ENCODE data around the gene PRKN.

PRKN gene

DNA sequence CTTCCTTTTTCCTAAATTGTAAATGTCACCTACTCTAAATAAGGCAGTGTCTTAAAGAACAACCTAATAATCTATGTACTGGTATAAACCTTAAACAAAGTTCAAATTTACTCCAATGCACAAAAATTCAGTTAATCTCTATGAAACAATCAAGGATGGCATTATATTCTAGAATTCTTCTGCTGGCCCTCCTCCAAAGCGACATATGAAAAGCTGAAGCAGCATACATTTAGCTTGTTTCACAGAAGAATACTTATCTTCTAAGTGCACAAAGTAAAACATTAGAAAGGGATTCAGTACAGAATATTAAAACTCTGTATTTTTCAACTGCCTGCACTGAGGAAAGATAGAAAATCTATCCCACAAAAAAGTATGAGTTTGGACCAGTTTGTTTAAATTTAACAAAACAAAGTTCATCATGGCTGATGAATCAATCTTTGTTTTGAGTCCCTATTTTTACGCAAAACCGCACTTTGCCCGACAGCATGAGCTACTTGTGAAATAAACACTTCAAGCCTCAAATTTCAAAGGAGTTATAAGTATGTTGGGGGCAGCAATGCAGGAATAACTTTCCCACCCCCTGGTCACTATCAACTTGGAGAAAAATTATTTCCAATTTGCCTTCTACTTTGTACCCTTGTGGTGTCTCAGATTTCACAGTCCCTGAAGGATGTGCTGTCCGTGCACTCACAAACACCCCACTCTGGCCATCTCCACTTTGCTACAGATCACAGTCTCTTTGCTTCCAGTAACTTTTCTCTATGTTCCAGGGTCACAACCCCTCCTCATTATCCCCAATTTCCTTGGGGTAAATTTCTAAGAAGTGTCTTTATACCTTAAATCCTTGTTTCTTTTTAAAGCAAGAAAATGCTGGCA, 238.2 kb downstream of the PRKN start:
- no peak for ATAC-seq
- no peak for TF ChIP-seq ZNF565 (CRISPR knock-in tag; conservative IDR thresholded peaks at IDR 0.05; ENCODE audit: low read depth)
- TF ChIP-seq, protein P1, sequence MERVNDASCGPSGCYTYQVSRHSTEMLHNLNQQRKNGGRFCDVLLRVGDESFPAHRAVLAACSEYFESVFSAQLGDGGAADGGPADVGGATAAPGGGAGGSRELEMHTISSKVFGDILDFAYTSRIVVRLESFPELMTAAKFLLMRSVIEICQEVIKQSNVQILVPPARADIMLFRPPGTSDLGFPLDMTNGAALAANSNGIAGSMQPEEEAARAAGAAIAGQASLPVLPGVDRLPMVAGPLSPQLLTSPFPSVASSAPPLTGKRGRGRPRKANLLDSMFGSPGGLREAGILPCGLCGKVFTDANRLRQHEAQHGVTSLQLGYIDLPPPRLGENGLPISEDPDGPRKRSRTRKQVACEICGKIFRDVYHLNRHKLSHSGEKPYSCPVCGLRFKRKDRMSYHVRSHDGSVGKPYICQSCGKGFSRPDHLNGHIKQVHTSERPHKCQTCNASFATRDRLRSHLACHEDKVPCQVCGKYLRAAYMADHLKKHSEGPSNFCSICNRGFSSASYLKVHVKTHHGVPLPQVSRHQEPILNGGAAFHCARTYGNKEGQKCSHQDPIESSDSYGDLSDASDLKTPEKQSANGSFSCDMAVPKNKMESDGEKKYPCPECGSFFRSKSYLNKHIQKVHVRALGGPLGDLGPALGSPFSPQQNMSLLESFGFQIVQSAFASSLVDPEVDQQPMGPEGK (CRISPR knock-in tag; IDR thresholded peaks at IDR 0.05; ENCODE audit: borderline replicate concordance) = no peak
- TF ChIP-seq, protein P2, sequence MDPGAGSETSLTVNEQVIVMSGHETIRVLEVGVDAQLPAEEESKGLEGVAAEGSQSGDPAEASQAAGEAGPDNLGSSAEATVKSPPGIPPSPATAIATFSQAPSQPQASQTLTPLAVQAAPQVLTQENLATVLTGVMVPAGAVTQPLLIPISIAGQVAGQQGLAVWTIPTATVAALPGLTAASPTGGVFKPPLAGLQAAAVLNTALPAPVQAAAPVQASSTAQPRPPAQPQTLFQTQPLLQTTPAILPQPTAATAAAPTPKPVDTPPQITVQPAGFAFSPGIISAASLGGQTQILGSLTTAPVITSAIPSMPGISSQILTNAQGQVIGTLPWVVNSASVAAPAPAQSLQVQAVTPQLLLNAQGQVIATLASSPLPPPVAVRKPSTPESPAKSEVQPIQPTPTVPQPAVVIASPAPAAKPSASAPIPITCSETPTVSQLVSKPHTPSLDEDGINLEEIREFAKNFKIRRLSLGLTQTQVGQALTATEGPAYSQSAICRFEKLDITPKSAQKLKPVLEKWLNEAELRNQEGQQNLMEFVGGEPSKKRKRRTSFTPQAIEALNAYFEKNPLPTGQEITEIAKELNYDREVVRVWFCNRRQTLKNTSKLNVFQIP (CRISPR knock-in tag; IDR thresholded peaks at IDR 0.05; ENCODE audit: borderline replicate concordance, low read depth) = no peak
- TF ChIP-seq ISL1 (CRISPR knock-in tag; IDR thresholded peaks at IDR 0.05) = no peak
- TF ChIP-seq ZNF70 (CRISPR knock-in tag; IDR thresholded peaks at IDR 0.05) = no peak
- TF ChIP-seq, protein P3, sequence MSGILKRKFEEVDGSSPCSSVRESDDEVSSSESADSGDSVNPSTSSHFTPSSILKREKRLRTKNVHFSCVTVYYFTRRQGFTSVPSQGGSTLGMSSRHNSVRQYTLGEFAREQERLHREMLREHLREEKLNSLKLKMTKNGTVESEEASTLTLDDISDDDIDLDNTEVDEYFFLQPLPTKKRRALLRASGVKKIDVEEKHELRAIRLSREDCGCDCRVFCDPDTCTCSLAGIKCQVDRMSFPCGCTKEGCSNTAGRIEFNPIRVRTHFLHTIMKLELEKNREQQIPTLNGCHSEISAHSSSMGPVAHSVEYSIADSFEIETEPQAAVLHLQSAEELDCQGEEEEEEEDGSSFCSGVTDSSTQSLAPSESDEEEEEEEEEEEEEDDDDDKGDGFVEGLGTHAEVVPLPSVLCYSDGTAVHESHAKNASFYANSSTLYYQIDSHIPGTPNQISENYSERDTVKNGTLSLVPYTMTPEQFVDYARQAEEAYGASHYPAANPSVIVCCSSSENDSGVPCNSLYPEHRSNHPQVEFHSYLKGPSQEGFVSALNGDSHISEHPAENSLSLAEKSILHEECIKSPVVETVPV (CRISPR knock-in tag; IDR thresholded peaks at IDR 0.05) = no peak
- TF ChIP-seq ESRRG (CRISPR knock-in tag; IDR thresholded peaks at IDR 0.05) = no peak
- no peak for TF ChIP-seq ZC3H10 (CRISPR knock-in tag; IDR thresholded peaks at IDR 0.05)
- TF ChIP-seq PPARA (CRISPR knock-in tag; IDR thresholded peaks at IDR 0.05; ENCODE audit: borderline replicate concordance) = no peak
- no peak for TF ChIP-seq SNAI2 (CRISPR knock-in tag; IDR thresholded peaks at IDR 0.05)
- TF ChIP-seq ARNTL (CRISPR knock-in tag; IDR thresholded peaks at IDR 0.05; ENCODE audit: borderline replicate concordance, low read depth) = no peak
- TF ChIP-seq OSR1 (CRISPR knock-in tag; IDR thresholded peaks at IDR 0.05) = no peak

DNA sequence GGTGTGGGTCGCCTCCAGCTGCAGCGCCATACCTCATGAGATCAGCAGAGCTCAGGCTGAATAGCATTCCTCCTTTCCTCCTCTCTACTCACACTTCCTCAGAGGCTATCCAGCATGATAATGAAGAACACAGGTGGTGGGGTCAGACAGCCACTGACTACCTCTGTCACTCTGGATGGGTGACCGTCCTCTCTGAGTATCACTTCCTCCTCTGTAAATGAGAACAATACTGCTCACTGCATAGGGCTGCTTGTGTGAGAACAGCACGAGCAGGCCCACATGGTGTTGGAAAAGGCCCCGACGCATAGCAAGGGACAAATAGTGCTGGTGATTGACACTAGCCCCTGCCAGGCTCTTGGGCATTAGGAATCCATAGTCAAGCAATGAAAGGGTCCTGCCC, 239.1 kb downstream of the PRKN start:
- ATAC-seq = no peak
- no peak for TF ChIP-seq SNAI2 (CRISPR knock-in tag; IDR thresholded peaks at IDR 0.05)
- TF ChIP-seq ZFP30 (CRISPR knock-in tag; IDR thresholded peaks at IDR 0.05) = no peak
- no peak for TF ChIP-seq CSDC2 (CRISPR knock-in tag; IDR thresholded peaks at IDR 0.05)
- TF ChIP-seq OSR1 (CRISPR knock-in tag; IDR thresholded peaks at IDR 0.05) = no peak
- TF ChIP-seq ZNF565 (CRISPR knock-in tag; conservative IDR thresholded peaks at IDR 0.05; ENCODE audit: low read depth) = no peak
- no peak for TF ChIP-seq TCF4 (CRISPR knock-in tag; IDR thresholded peaks at IDR 0.05; ENCODE audit: borderline replicate concordance)
- TF ChIP-seq ESRRG (CRISPR knock-in tag; IDR thresholded peaks at IDR 0.05) = no peak
- TF ChIP-seq TOX (CRISPR knock-in tag; IDR thresholded peaks at IDR 0.05; ENCODE audit: borderline replicate concordance) = no peak
- TF ChIP-seq, protein P1 (CRISPR knock-in tag; IDR thresholded peaks at IDR 0.05; ENCODE audit: borderline replicate concordance) = no peak
- no peak for TF ChIP-seq PPARA (CRISPR knock-in tag; IDR thresholded peaks at IDR 0.05; ENCODE audit: borderline replicate concordance)
- no peak for TF ChIP-seq BACH2 (CRISPR knock-in tag; IDR thresholded peaks at IDR 0.05; ENCODE audit: borderline replicate concordance)
- TF ChIP-seq GLIS3 (CRISPR knock-in tag; IDR thresholded peaks at IDR 0.05) = no peak
- no peak for TF ChIP-seq RARB (CRISPR knock-in tag; IDR thresholded peaks at IDR 0.05)
- TF ChIP-seq ZNF70 (CRISPR knock-in tag; IDR thresholded peaks at IDR 0.05) = no peak
- TF ChIP-seq, protein P4, sequence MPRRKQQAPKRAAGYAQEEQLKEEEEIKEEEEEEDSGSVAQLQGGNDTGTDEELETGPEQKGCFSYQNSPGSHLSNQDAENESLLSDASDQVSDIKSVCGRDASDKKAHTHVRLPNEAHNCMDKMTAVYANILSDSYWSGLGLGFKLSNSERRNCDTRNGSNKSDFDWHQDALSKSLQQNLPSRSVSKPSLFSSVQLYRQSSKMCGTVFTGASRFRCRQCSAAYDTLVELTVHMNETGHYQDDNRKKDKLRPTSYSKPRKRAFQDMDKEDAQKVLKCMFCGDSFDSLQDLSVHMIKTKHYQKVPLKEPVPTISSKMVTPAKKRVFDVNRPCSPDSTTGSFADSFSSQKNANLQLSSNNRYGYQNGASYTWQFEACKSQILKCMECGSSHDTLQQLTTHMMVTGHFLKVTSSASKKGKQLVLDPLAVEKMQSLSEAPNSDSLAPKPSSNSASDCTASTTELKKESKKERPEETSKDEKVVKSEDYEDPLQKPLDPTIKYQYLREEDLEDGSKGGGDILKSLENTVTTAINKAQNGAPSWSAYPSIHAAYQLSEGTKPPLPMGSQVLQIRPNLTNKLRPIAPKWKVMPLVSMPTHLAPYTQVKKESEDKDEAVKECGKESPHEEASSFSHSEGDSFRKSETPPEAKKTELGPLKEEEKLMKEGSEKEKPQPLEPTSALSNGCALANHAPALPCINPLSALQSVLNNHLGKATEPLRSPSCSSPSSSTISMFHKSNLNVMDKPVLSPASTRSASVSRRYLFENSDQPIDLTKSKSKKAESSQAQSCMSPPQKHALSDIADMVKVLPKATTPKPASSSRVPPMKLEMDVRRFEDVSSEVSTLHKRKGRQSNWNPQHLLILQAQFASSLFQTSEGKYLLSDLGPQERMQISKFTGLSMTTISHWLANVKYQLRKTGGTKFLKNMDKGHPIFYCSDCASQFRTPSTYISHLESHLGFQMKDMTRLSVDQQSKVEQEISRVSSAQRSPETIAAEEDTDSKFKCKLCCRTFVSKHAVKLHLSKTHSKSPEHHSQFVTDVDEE (CRISPR knock-in tag; IDR thresholded peaks at IDR 0.05) = no peak
- TF ChIP-seq, protein P3 (CRISPR knock-in tag; IDR thresholded peaks at IDR 0.05) = no peak

Data from SK-N-SH treated with all-trans-retinoic acid at 6 μM for 48 hours (cell line).